ENCODE measurements around the gene PTPRM. TPM values are rescaled to one million over a fixed set of nuclear protein-coding genes. Genes with fewer than 3 reads are reported as not detected.

PTPRM gene
- total and polyA plus RNA-seq, 2 experiments from 2014 or later = 1.6 to 5.3 TPM

DNA sequence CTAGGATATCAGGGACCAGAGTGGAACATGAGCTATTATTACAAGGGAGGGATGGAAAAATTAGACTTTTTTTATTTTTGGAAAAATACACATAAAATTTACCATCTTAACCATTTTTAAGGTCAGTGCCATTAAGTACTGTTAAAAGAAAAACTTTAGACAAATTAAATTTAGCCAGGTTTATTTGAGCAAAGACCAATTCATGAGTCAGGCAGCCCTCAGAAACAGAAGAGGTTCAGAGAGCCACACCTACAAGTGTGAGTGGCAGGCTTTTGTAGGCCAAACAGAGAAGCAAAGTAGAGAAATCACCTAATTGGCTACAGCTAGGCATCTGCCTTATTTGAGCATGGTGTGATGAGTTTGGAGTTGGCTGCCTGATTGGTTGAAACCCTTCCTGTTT lies 740.8 kb downstream of the PTPRM start:
- no peaks in the 10 kb centered on the region for H3K9me3 Mint-ChIP-seq
- no peaks in the 10 kb centered on the region for H3K79me2 ChIP-seq (replicated peaks; ENCODE audit: insufficient read depth)
- TF ChIP-seq, protein P1, sequence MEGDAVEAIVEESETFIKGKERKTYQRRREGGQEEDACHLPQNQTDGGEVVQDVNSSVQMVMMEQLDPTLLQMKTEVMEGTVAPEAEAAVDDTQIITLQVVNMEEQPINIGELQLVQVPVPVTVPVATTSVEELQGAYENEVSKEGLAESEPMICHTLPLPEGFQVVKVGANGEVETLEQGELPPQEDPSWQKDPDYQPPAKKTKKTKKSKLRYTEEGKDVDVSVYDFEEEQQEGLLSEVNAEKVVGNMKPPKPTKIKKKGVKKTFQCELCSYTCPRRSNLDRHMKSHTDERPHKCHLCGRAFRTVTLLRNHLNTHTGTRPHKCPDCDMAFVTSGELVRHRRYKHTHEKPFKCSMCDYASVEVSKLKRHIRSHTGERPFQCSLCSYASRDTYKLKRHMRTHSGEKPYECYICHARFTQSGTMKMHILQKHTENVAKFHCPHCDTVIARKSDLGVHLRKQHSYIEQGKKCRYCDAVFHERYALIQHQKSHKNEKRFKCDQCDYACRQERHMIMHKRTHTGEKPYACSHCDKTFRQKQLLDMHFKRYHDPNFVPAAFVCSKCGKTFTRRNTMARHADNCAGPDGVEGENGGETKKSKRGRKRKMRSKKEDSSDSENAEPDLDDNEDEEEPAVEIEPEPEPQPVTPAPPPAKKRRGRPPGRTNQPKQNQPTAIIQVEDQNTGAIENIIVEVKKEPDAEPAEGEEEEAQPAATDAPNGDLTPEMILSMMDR (conservative IDR thresholded peaks at IDR 0.05; ENCODE audit: low read depth in 2 of 2) = no peak
- no peak for TF ChIP-seq EZH2 (IDR thresholded peaks at IDR 0.05; ENCODE audit: low read depth, unreplicated experiment)
- no peak for TF ChIP-seq ZNF331 (CRISPR knock-in tag; IDR thresholded peaks at IDR 0.05; ENCODE audit: low read depth)
- TF ChIP-seq CREB1 (CRISPR knock-in tag; IDR thresholded peaks at IDR 0.05; ENCODE audit: low read depth) = no peak
- TF ChIP-seq, protein P2, sequence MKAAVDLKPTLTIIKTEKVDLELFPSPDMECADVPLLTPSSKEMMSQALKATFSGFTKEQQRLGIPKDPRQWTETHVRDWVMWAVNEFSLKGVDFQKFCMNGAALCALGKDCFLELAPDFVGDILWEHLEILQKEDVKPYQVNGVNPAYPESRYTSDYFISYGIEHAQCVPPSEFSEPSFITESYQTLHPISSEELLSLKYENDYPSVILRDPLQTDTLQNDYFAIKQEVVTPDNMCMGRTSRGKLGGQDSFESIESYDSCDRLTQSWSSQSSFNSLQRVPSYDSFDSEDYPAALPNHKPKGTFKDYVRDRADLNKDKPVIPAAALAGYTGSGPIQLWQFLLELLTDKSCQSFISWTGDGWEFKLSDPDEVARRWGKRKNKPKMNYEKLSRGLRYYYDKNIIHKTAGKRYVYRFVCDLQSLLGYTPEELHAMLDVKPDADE (IDR thresholded peaks at IDR 0.05) = no peak
- TF ChIP-seq POLR2AphosphoS5 (IDR thresholded peaks at IDR 0.05; ENCODE audit: low read depth) = no peak
- TF ChIP-seq STAT1 (IDR thresholded peaks at IDR 0.05; ENCODE audit: unreplicated experiment) = no peak
- TF ChIP-seq, protein P3, sequence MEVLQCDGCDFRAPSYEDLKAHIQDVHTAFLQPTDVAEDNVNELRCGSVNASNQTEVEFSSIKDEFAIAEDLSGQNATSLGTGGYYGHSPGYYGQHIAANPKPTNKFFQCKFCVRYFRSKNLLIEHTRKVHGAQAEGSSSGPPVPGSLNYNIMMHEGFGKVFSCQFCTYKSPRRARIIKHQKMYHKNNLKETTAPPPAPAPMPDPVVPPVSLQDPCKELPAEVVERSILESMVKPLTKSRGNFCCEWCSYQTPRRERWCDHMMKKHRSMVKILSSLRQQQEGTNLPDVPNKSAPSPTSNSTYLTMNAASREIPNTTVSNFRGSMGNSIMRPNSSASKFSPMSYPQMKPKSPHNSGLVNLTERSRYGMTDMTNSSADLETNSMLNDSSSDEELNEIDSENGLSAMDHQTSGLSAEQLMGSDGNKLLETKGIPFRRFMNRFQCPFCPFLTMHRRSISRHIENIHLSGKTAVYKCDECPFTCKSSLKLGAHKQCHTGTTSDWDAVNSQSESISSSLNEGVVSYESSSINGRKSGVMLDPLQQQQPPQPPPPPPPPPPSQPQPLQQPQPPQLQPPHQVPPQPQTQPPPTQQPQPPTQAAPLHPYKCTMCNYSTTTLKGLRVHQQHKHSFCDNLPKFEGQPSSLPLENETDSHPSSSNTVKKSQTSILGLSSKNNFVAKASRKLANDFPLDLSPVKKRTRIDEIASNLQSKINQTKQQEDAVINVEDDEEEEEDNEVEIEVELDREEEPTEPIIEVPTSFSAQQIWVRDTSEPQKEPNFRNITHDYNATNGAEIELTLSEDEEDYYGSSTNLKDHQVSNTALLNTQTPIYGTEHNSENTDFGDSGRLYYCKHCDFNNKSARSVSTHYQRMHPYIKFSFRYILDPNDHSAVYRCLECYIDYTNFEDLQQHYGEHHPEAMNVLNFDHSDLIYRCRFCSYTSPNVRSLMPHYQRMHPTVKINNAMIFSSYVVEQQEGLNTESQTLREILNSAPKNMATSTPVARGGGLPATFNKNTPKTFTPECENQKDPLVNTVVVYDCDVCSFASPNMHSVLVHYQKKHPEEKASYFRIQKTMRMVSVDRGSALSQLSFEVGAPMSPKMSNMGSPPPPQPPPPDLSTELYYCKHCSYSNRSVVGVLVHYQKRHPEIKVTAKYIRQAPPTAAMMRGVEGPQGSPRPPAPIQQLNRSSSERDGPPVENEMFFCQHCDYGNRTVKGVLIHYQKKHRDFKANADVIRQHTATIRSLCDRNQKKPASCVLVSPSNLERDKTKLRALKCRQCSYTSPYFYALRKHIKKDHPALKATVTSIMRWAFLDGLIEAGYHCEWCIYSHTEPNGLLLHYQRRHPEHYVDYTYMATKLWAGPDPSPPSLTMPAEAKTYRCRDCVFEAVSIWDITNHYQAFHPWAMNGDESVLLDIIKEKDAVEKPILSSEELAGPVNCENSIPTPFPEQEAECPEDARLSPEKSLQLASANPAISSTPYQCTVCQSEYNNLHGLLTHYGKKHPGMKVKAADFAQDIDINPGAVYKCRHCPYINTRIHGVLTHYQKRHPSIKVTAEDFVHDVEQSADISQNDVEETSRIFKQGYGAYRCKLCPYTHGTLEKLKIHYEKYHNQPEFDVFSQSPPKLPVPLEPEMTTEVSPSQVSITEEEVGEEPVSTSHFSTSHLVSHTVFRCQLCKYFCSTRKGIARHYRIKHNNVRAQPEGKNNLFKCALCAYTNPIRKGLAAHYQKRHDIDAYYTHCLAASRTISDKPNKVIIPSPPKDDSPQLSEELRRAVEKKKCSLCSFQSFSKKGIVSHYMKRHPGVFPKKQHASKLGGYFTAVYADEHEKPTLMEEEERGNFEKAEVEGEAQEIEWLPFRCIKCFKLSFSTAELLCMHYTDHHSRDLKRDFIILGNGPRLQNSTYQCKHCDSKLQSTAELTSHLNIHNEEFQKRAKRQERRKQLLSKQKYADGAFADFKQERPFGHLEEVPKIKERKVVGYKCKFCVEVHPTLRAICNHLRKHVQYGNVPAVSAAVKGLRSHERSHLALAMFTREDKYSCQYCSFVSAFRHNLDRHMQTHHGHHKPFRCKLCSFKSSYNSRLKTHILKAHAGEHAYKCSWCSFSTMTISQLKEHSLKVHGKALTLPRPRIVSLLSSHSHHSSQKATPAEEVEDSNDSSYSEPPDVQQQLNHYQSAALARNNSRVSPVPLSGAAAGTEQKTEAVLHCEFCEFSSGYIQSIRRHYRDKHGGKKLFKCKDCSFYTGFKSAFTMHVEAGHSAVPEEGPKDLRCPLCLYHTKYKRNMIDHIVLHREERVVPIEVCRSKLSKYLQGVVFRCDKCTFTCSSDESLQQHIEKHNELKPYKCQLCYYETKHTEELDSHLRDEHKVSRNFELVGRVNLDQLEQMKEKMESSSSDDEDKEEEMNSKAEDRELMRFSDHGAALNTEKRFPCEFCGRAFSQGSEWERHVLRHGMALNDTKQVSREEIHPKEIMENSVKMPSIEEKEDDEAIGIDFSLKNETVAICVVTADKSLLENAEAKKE (CRISPR knock-in tag; IDR thresholded peaks at IDR 0.05) = no peak
- H4K20me1 ChIP-seq (replicated peaks; ENCODE audit: insufficient read depth) = no peaks in the 10 kb centered on the region
- no peak overlapping the region for H3K27ac Mint-ChIP-seq
- no peaks in the 10 kb centered on the region for H3K27me3 ChIP-seq (ENCODE audit: insufficient read depth)
- H3K9me2 ChIP-seq (ENCODE audit: insufficient read depth) = 0 out of 2 replicates have a peak, but pooled peaks cover 14% of the 10 kb centered on the region
- H3K36me3 Mint-ChIP-seq (ENCODE audit: low read depth) = no peaks in the 10 kb centered on the region
- no peak overlapping the region for H3K4me3 ChIP-seq
- peaks cover 16% of the 10 kb centered on the region for H3K4me1 Mint-ChIP-seq
- DNase-seq (ENCODE audit: low spot score) = no peak
- no peak overlapping the region for H3K27ac ChIP-seq (ENCODE audit: low read depth)
- H3K27me3 Mint-ChIP-seq (ENCODE audit: insufficient read depth, low read depth, poor library complexity) = no peaks in the 10 kb centered on the region
- no peak overlapping the region for H3K4me2 ChIP-seq
- no peak overlapping the region for H3K4me3 Mint-ChIP-seq
- no peaks in the 10 kb centered on the region for H3K36me3 ChIP-seq (ENCODE audit: insufficient read depth)
- no peaks in the 10 kb centered on the region for H3F3A ChIP-seq (replicated peaks; ENCODE audit: low read depth)
- peaks cover 8% of the 10 kb centered on the region for H3K4me1 ChIP-seq (ENCODE audit: insufficient read depth)
- ATAC-seq = no peak
- no peak overlapping the region for H2AFZ ChIP-seq
